DOHH2 (cell line): Measurements from ENCODE around the gene ZMIZ1.

Source experiments
- CTCF ChIP-seq: fragments of 200-600 bp; sonication (generic); IDR thresholded peaks from one replicate; pipeline ENCODE4 v1.5.1; 2014; ENCODE audit warnings: antibody characterized with exemption, mild to moderate bottlenecking, low read depth, low read length; ENCODE audit not compliant: poor library complexity, severe bottlenecking
- EZH2phosphoT487 ChIP-seq: fragments of 200-600 bp; sonication (generic); IDR thresholded peaks from 2 replicates; pipeline ENCODE4 v1.6.1; 2017; ENCODE audit warnings: borderline replicate concordance, mild to moderate bottlenecking, antibody characterized with exemption, low read length, moderate library complexity, mixed read lengths

GRCh38 chr10:79123547-79123963 is 54.8 kb downstream of the ZMIZ1 start:
- TF ChIP-seq CTCF (no peak), EZH2phosphoT487 (no peak)
